Activated naive CD4-positive, alpha-beta T cell treated with anti-CD3 and anti-CD28 coated beads, Interleukin-2, amount 50 U/mL, for 24 hours (primary cell): Measurements from ENCODE around the gene TUT7.

Experiments
- H3K27ac Mint-ChIP-seq: one replicate; pipeline ENCODE4 v1.8.0; 2021; ENCODE audit warnings: mild to moderate bottlenecking, mixed read lengths
- H3K27me3 Mint-ChIP-seq: one replicate; pipeline ENCODE4 v1.8.0; 2021; ENCODE audit warnings: mixed read lengths
- H3K36me3 Mint-ChIP-seq: one replicate; pipeline ENCODE4 v1.8.0; 2021; ENCODE audit warnings: mixed read lengths
- H3K4me1 Mint-ChIP-seq: one replicate; pipeline ENCODE4 v1.8.0; 2021; ENCODE audit warnings: mixed read lengths
- H3K4me3 Mint-ChIP-seq: one replicate; pipeline ENCODE4 v1.8.0; 2021; ENCODE audit warnings: mild to moderate bottlenecking, mixed read lengths
- H3K9me3 Mint-ChIP-seq: one replicate; pipeline ENCODE4 v1.8.0; 2021; ENCODE audit warnings: mixed read lengths

TUT7 gene

DNA sequence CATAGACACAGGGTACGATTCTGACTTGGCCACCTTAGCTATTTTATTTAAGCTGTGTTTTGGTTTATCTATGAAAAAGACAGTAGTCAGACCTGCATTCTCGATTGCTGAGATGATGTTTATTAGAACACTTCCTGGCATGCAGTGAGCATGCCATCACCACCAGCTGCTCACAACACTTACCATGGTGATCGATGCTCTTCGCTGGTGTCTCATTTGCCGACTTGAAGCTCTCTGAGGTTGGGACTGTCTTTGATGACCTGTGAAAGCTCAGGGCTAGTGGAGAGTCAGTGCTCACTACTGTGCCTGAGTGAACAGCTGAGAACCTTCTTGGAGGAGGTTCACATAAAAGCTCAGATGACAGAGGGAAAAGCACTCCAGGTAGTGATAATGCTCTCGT lies 90.3 kb downstream of the TUT7 start:
- Mint-ChIP-seq H3K27me3 (no peaks in the 10 kb centered on the region), H3K27ac (no peak overlapping the region), H3K36me3 (peaks cover 18% of the 10 kb centered on the region), H3K9me3 (no peaks in the 10 kb centered on the region), H3K4me1 (no peaks in the 10 kb centered on the region), H3K4me3 (no peak overlapping the region)

DNA sequence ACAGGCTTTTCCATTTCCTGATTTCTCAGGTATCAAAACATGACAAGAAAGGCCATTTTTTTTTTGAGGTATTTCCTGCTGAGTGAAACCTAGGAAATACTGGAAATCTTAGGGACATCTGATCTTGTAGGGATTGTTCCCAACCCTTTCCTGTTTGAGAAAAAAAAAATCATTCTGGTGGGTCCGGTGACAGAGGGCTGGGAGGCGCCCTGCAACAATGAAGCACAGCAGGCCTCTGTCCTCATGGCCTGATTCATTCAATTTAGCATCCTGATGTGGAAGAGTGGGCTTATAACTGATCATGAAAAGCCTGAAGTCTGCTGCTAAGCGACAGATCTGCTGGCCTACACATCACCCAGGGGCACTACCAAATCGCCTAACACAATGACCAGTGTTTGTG lies 91.7 kb downstream of the TUT7 start:
- Mint-ChIP-seq H3K27me3 (no peaks in the 10 kb centered on the region), H3K27ac (peak overlapping the region; percentile 43), H3K36me3 (peaks cover 16% of the 10 kb centered on the region)

GRCh38 chr9:86259557-86259956 lies 94.7 kb downstream of the TUT7 start, which contains the start of gene C9orf153:
Gene C9orf153 (minus strand): TSS chr9:86259657. CDS start chr9:86229603, 30,054 bp downstream.
- no peak within 1 kb of the TSS for H3K27ac Mint-ChIP-seq
- no peak within 1 kb of the TSS for H3K4me3 Mint-ChIP-seq
- no peaks in the 10 kb centered on the region for H3K27me3 Mint-ChIP-seq
- H3K36me3 Mint-ChIP-seq = peaks cover 13% of the 10 kb centered on the region
- no peaks in the 10 kb centered on the region for H3K4me1 Mint-ChIP-seq
- no peaks in the 10 kb centered on the region for H3K9me3 Mint-ChIP-seq

More for the DNA sequence above, 91.7 kb downstream of the TUT7 start:
- H3K9me3 Mint-ChIP-seq = no peaks in the 10 kb centered on the region
- no peak overlapping the region for H3K4me3 Mint-ChIP-seq
- H3K4me1 Mint-ChIP-seq = no peaks in the 10 kb centered on the region

DNA sequence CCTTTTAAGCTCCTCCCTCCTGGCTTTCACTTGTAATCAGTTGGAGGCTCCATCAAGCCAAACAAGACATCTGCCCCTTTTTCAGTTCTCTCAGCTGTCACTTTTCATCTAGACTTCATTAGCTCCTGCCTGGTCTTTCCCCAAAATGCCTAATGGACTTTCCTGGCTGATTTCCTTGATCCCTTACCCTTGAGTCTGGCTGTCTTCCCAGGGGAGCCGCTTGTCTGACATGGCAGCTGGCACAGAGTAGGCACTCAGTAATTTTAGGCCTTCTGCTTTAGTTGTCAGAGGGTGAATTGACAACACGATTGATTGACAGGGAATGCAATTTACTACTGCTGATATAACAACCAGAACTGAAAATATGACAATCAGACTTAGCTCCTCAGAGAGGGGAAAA lies 96.8 kb downstream of the TUT7 start:
- Mint-ChIP-seq H3K9me3 (no peaks in the 10 kb centered on the region), H3K27me3 (no peaks in the 10 kb centered on the region), H3K27ac (no peak overlapping the region), H3K4me3 (no peak overlapping the region), H3K4me1 (no peaks in the 10 kb centered on the region), H3K36me3 (no peaks in the 10 kb centered on the region)

DNA sequence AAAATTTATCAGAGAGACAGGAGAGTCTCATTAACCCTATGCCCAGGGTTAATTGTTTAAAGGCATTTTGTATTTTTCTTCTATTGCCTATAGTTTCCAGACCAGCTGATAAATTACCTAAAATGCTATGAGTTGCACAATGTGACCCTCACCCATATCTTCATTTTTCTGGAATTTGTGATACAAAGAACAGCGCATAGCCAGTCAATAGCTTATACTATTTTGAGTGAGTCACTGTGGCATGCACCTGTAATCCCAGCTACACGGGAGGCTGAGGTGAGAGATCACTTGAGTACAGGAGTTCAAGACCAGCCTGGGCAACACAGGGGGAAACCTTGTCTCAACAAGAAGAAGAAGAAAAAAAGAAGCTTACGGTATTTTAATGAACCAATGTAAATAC lies 97.6 kb downstream of the TUT7 start:
- Mint-ChIP-seq H3K4me3 (no peak overlapping the region), H3K27me3 (no peaks in the 10 kb centered on the region), H3K36me3 (no peaks in the 10 kb centered on the region), H3K4me1 (no peaks in the 10 kb centered on the region), H3K9me3 (no peaks in the 10 kb centered on the region), H3K27ac (no peak overlapping the region)

DNA sequence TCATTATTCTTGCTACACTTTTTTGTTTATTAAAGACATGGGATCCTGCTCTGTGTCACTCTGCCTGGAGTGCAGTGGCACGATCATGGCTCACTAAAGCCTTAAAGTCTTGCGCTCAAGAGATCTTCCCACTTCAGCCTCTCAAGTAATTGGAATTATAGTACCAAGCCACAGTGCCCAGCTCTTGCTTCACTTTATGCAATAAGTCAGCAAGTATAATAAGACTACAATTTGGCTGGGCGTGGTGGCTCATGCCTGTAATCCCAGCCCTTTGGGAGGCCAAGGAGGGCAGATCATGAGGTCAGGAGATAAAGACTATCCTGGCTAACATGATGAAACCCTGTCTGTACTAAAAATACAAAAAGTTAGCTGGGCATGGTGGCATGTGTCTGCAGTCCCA lies 100.6 kb downstream of the TUT7 start:
- Mint-ChIP-seq H3K4me3 (no peak overlapping the region), H3K36me3 (peaks cover 4% of the 10 kb centered on the region), H3K4me1 (no peaks in the 10 kb centered on the region), H3K9me3 (peaks cover 7% of the 10 kb centered on the region), H3K27me3 (no peaks in the 10 kb centered on the region), H3K27ac (no peak overlapping the region)

DNA sequence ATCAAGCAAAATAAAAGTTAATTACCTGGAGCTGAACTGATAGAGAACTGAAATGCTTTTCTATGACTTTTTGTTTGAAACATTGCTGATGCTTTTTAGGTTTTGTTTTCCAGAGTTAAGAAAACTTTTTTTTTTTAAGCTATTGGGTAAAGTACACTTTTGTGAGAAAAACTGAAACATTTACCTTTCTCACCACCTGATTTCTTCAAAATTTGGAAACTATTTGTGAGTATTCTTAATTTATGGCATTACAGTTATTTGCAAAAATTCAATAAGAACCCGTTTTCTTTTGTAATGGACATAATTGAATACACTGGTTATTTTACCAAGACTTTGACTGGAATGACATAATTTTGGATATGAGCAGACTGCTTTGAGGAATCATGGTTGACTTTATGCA lies 101.3 kb downstream of the TUT7 start:
- H3K27ac Mint-ChIP-seq = no peak overlapping the region
- peaks cover 4% of the 10 kb centered on the region for H3K36me3 Mint-ChIP-seq
- no peaks in the 10 kb centered on the region for H3K27me3 Mint-ChIP-seq
- H3K4me3 Mint-ChIP-seq = no peak overlapping the region
- no peaks in the 10 kb centered on the region for H3K4me1 Mint-ChIP-seq
- peaks cover 7% of the 10 kb centered on the region for H3K9me3 Mint-ChIP-seq

GRCh38 chr9:86250123-86250522 lies 104.1 kb downstream of the TUT7 start:
- H3K27ac Mint-ChIP-seq = no peak overlapping the region
- peaks cover 4% of the 10 kb centered on the region for H3K36me3 Mint-ChIP-seq
- H3K4me1 Mint-ChIP-seq = no peaks in the 10 kb centered on the region
- H3K27me3 Mint-ChIP-seq = peaks cover 2% of the 10 kb centered on the region
- H3K9me3 Mint-ChIP-seq = peaks cover 7% of the 10 kb centered on the region
- H3K4me3 Mint-ChIP-seq = no peak overlapping the region

- Mint-ChIP-seq H3K36me3 (peaks cover 4% of the 10 kb centered on the region), H3K27ac (no peak overlapping the region), H3K4me1 (no peaks in the 10 kb centered on the region), H3K4me3 (no peak overlapping the region), H3K9me3 (peaks cover 7% of the 10 kb centered on the region), H3K27me3 (peaks cover 2% of the 10 kb centered on the region)
Measured at GRCh38 chr9:86248746-86249145, 105.5 kb downstream of the TUT7 start.

- peaks cover 4% of the 10 kb centered on the region for H3K36me3 Mint-ChIP-seq
- no peak overlapping the region for H3K4me3 Mint-ChIP-seq
- no peaks in the 10 kb centered on the region for H3K4me1 Mint-ChIP-seq
- H3K27ac Mint-ChIP-seq = no peak overlapping the region
- peaks cover 2% of the 10 kb centered on the region for H3K27me3 Mint-ChIP-seq
- peaks cover 7% of the 10 kb centered on the region for H3K9me3 Mint-ChIP-seq
Measured at GRCh38 chr9:86246752-86247161, 107.5 kb downstream of the TUT7 start.

GRCh38 chr9:86242071-86242470 lies 112.1 kb downstream of the TUT7 start:
- no peak overlapping the region for H3K4me3 Mint-ChIP-seq
- H3K9me3 Mint-ChIP-seq = no peaks in the 10 kb centered on the region
- H3K27ac Mint-ChIP-seq = no peak overlapping the region
- no peaks in the 10 kb centered on the region for H3K36me3 Mint-ChIP-seq
- no peaks in the 10 kb centered on the region for H3K4me1 Mint-ChIP-seq
- H3K27me3 Mint-ChIP-seq = no peaks in the 10 kb centered on the region

GRCh38 chr9:86241216-86241615 lies 113.0 kb downstream of the TUT7 start:
- no peak overlapping the region for H3K27ac Mint-ChIP-seq
- H3K4me3 Mint-ChIP-seq = no peak overlapping the region
- no peaks in the 10 kb centered on the region for H3K9me3 Mint-ChIP-seq
- no peaks in the 10 kb centered on the region for H3K36me3 Mint-ChIP-seq
- H3K4me1 Mint-ChIP-seq = no peaks in the 10 kb centered on the region
- no peaks in the 10 kb centered on the region for H3K27me3 Mint-ChIP-seq

GRCh38 chr9:86238861-86239770 lies 115.1 kb downstream of the TUT7 start:
- H3K4me1 Mint-ChIP-seq = no peaks in the 10 kb centered on the region
- H3K36me3 Mint-ChIP-seq = no peaks in the 10 kb centered on the region
- H3K4me3 Mint-ChIP-seq = no peak overlapping the region
- peaks cover 3% of the 10 kb centered on the region for H3K27me3 Mint-ChIP-seq
- no peak overlapping the region for H3K27ac Mint-ChIP-seq
- no peaks in the 10 kb centered on the region for H3K9me3 Mint-ChIP-seq
